TTC549 (cell line): ENCODE data around the gene SERTAD4.
"Not testable (repeated sequence)": the region's sequence is repeated elsewhere in the genome, so short reads cannot be mapped to it uniquely, and the experiment has no call there.

Experiments used
- FAIRE-seq: peaks from 2 replicates; lab custom pipeline; 2012; peaks lifted over from hg19 to GRCh38; lab: Jason Lieb, UNC

SERTAD4 gene

GRCh38 chr1:210232511-210233215 is at the start of gene SERTAD4:
SERTAD4 (plus strand) TSS chr1:210232796; CDS start chr1:210237961, 5,165 bp downstream.
- no peak for FAIRE-seq

- FAIRE-seq: no peak
These were observed 47.5 kb upstream of the SERTAD4 start for GRCh38 chr1:210185063-210185462.

- not testable (repeated sequence) for FAIRE-seq
These were observed 44.6 kb upstream of the SERTAD4 start for GRCh38 chr1:210187849-210188606.

- FAIRE-seq: no peak
These were observed 43.2 kb upstream of the SERTAD4 start for GRCh38 chr1:210189426-210189825.

GRCh38 chr1:210195635-210196160 is 36.9 kb upstream of the SERTAD4 start:
- no peak for FAIRE-seq

GRCh38 chr1:210196266-210196665 is 36.3 kb upstream of the SERTAD4 start:
- not testable (repeated sequence) for FAIRE-seq

- no peak for FAIRE-seq
These were observed 33.8 kb upstream of the SERTAD4 start for GRCh38 chr1:210198840-210199239.

GRCh38 chr1:210200124-210200736 is 32.4 kb upstream of the SERTAD4 start:
- FAIRE-seq: no peak

- no peak for FAIRE-seq
These were observed 30.9 kb upstream of the SERTAD4 start for GRCh38 chr1:210201681-210202080.

GRCh38 chr1:210207597-210208450 is 24.8 kb upstream of the SERTAD4 start:
- FAIRE-seq: no peak

GRCh38 chr1:210213335-210213734 is 19.3 kb upstream of the SERTAD4 start:
- no peak for FAIRE-seq

GRCh38 chr1:210214573-210215409 is 17.8 kb upstream of the SERTAD4 start:
- no peak for FAIRE-seq

GRCh38 chr1:210217482-210217881 is 15.1 kb upstream of the SERTAD4 start:
- no peak for FAIRE-seq

- FAIRE-seq: no peak
These were observed 14.5 kb upstream of the SERTAD4 start for GRCh38 chr1:210218047-210218446.

GRCh38 chr1:210222340-210223006 is 10.1 kb upstream of the SERTAD4 start:
- FAIRE-seq: no peak

- no peak for FAIRE-seq
These were observed 9.2 kb upstream of the SERTAD4 start for GRCh38 chr1:210223226-210223904.

- no peak for FAIRE-seq
These were observed 4.4 kb upstream of the SERTAD4 start for GRCh38 chr1:210228158-210228557.

- FAIRE-seq: no peak
These were observed 2.4 kb upstream of the SERTAD4 start for GRCh38 chr1:210230149-210230695.

- FAIRE-seq: no peak
These were observed 618 bp upstream of the SERTAD4 start for GRCh38 chr1:210231846-210232510.
